ENCODE measurements around the gene COL4A2.

COL4A2 gene

DNA sequence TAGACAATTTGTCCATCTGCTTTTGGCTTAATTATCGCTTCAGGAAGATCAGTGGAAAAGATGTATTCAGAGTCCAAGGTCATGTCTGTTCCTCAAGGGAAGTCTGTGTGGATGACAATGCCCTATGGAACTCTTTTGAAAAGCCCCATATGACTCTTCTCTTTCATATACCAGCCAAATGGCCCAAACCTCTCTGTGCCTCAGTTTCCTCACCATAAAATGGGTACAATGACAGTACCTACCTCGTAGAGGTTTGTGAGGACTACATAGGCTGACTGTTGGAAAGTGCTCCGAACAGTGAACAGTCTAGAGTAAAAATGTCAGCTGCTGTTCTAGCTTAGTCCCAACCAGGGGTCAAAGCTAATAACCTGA is 104.6 kb downstream of the COL4A2 start:
- Histone ChIP-seq H3K27me3 (ENCODE audit: control insufficient read depth, insufficient read depth, low read length) (no peaks in the 10 kb centered on the region), H3K9ac (ENCODE audit: low read depth, low read length) (no peak overlapping the region)

DNA sequence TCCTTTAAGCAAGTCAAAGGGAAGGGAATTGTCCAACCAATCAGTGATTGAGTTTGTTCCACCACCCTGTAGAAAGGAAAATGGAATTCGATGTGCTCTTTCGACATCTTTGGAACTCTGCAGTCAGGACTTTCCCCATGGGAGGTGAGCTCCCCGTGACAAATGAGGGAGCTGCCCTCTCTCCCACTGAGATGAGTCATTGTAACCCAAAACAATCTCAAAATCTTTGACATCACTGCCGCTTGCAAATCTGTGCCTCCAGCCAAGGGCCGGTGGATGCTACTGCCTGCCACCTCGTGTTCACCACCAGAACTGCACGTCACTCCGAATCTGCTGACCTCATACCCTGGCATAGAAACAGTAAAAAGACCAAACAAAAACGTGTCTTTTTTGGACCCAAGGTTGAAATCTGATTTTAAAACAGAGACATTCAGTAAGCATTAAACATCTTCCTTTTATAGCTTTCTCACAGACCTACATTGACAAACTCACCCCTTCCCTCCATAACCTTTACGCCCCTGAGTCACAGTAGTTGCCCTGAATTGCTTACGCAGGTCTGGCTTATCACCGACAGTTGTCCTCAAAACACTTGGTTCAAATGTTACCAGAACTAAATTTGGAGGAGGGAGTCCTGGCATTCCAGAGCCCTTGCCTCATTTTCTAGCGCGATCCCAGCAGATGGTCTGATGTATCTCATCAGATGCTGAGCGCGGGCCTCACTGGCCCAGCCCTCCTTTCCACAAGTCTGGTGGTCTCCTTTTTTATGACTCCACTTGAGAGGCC is 105.2 kb downstream of the COL4A2 start:
- Histone ChIP-seq H3K9ac (ENCODE audit: low read depth, low read length) (no peak overlapping the region), H3K36me3 (ENCODE audit: control insufficient read depth, insufficient read depth, low read length) (peaks cover 3% of the 10 kb centered on the region), H3K27me3 (ENCODE audit: control insufficient read depth, insufficient read depth, low read length) (no peaks in the 10 kb centered on the region), H3K4me3 (ENCODE audit: low read depth, low read length) (no peak overlapping the region), H3K9me3 (ENCODE audit: control insufficient read depth, insufficient read depth, low read length) (no peaks in the 10 kb centered on the region), H3K4me1 (ENCODE audit: control insufficient read depth, insufficient read depth, low read length) (peaks cover 8% of the 10 kb centered on the region)

More for the DNA sequence above, 104.6 kb downstream of the COL4A2 start:
- H3K9me3 ChIP-seq (ENCODE audit: control insufficient read depth, insufficient read depth, low read length): no peaks in the 10 kb centered on the region
- H3K36me3 ChIP-seq (ENCODE audit: control insufficient read depth, insufficient read depth, low read length): peaks cover 3% of the 10 kb centered on the region
- no peak overlapping the region for H3K4me3 ChIP-seq (ENCODE audit: low read depth, low read length)
- H3K4me1 ChIP-seq (ENCODE audit: control insufficient read depth, insufficient read depth, low read length): peaks cover 10% of the 10 kb centered on the region

DNA sequence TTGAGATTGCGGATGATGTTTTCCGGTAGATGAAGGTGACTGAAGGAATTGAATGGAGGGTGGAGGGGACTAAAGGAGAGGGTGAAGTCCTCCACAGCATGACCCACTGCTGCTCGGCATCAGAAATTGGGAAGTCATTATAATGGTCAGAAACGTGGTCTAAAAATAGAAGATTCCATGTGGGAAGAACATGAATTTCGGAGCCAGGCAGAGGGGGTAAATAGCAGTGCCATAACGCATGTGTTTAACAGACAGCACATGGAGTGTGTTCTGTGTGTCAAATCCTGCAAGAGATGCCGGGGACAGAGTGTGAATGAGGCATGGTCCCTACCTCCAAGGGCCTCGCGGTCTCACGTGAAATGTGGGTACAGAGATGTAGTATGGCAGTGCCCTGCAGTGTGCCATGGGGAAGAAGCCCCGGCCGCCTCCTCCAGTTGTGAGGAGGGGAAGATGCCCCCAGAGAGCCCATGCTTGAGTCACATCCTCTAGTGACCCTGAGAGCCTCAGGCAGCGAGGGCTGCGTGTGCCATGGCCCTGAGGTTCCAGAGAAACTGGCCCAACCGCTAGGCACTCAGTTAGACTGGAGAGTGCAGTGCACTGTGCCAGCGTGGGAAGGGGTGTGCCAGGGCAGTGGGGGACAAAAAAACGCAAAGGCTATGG is 106.1 kb downstream of the COL4A2 start:
- peaks cover 3% of the 10 kb centered on the region for H3K36me3 ChIP-seq (ENCODE audit: control insufficient read depth, insufficient read depth, low read length)
- H3K4me1 ChIP-seq (ENCODE audit: control insufficient read depth, insufficient read depth, low read length): peaks cover 8% of the 10 kb centered on the region
- no peaks in the 10 kb centered on the region for H3K9me3 ChIP-seq (ENCODE audit: control insufficient read depth, insufficient read depth, low read length)
- no peaks in the 10 kb centered on the region for H3K27me3 ChIP-seq (ENCODE audit: control insufficient read depth, insufficient read depth, low read length)
- H3K4me3 ChIP-seq (ENCODE audit: low read depth, low read length): no peak overlapping the region
- H3K9ac ChIP-seq (ENCODE audit: low read depth, low read length): no peak overlapping the region

DNA sequence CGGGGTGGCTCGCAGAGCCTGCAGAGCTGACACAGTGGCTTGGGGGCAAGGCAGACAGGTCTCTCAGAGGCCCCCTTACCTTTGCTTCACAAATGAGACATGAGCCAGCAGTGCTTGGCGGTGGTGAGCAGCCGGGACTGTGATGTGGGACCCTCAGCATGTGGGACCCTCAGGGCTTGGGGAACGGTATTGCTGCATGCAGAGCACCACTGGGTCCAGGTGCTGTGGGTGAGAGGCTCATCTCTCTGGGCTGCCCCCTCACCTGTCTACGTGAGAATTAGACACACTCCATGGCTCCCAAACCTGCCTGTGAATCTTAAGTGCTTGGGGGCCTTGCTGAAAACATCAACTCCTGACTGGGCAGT is 106.6 kb downstream of the COL4A2 start:
- Histone ChIP-seq H3K4me1 (ENCODE audit: control insufficient read depth, insufficient read depth, low read length) (peaks cover 8% of the 10 kb centered on the region), H3K36me3 (ENCODE audit: control insufficient read depth, insufficient read depth, low read length) (peaks cover 3% of the 10 kb centered on the region), H3K9me3 (ENCODE audit: control insufficient read depth, insufficient read depth, low read length) (no peaks in the 10 kb centered on the region), H3K27me3 (ENCODE audit: control insufficient read depth, insufficient read depth, low read length) (no peaks in the 10 kb centered on the region), H3K4me3 (ENCODE audit: low read depth, low read length) (no peak overlapping the region), H3K9ac (ENCODE audit: low read depth, low read length) (no peak overlapping the region)

DNA sequence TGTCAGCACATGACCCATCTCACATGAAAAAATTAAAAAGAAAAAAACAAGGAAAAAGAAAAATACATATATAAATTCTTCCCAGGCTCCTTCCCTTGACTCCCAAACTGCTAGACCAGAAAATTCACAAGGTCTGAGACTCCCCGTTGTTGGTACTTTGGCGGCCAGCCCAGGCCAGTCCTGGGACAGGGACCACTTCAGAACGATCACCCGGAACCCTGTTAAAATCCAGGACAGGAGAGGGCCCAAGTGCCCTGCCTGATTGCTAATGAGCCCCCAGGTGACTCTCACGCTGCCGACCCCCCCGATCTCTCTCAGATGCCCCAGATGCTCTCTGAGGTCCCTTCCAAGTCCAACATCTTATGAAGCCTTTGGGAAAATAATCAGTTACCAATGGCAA is 107.2 kb downstream of the COL4A2 start:
- Histone ChIP-seq H3K9me3 (ENCODE audit: control insufficient read depth, insufficient read depth, low read length) (no peaks in the 10 kb centered on the region), H3K36me3 (ENCODE audit: control insufficient read depth, insufficient read depth, low read length) (peaks cover 2% of the 10 kb centered on the region), H3K4me1 (ENCODE audit: control insufficient read depth, insufficient read depth, low read length) (peaks cover 8% of the 10 kb centered on the region), H3K9ac (ENCODE audit: low read depth, low read length) (no peak overlapping the region), H3K4me3 (ENCODE audit: low read depth, low read length) (no peak overlapping the region), H3K27me3 (ENCODE audit: control insufficient read depth, insufficient read depth, low read length) (no peaks in the 10 kb centered on the region)

DNA sequence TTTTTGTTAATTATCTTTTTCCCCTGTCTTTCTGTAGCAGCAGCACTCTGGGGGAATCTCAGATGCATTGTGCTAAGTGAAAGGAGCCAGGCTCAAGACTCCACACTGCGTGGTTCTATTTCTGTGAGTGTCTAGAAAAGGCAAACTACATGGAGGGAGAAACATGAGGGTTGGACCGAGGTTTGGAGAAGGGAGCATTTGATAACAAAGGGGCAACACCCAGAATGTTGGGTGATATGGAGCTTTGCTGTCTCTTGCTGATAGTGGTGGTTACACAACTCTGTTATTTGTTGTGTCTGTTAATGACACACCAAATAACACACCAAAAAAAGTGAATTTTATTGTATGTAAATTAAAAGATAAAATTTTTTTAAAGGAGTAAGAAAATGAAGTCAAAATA is 107.8 kb downstream of the COL4A2 start:
- no peaks in the 10 kb centered on the region for H3K27me3 ChIP-seq (ENCODE audit: control insufficient read depth, insufficient read depth, low read length)
- H3K9me3 ChIP-seq (ENCODE audit: control insufficient read depth, insufficient read depth, low read length): no peaks in the 10 kb centered on the region
- no peak overlapping the region for H3K9ac ChIP-seq (ENCODE audit: low read depth, low read length)
- H3K4me1 ChIP-seq (ENCODE audit: control insufficient read depth, insufficient read depth, low read length): peaks cover 8% of the 10 kb centered on the region
- H3K36me3 ChIP-seq (ENCODE audit: control insufficient read depth, insufficient read depth, low read length): no peaks in the 10 kb centered on the region
- no peak overlapping the region for H3K4me3 ChIP-seq (ENCODE audit: low read depth, low read length)

DNA sequence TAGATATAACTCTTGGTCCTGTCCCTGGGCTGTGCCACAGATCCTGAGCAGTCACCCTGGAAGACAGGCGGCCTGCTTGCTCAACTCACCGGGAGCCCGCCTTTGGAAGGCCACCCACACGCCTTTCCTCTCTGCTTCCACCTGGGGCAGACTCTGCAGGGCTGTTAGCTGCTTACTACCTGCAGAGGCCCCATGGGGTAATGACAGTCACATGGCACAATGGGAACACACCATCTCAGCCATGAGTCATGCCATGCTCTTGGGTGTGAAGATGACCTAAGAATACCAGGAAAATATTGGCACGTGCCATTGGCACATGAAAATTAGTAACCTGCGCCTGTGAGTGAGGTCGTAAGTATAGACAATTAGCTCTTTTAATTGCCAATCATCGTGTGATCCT is 108.6 kb downstream of the COL4A2 start:
- H3K4me1 ChIP-seq (ENCODE audit: control insufficient read depth, insufficient read depth, low read length): peaks cover 8% of the 10 kb centered on the region
- no peak overlapping the region for H3K9ac ChIP-seq (ENCODE audit: low read depth, low read length)
- no peaks in the 10 kb centered on the region for H3K36me3 ChIP-seq (ENCODE audit: control insufficient read depth, insufficient read depth, low read length)
- H3K4me3 ChIP-seq (ENCODE audit: low read depth, low read length): no peak overlapping the region
- no peaks in the 10 kb centered on the region for H3K9me3 ChIP-seq (ENCODE audit: control insufficient read depth, insufficient read depth, low read length)
- H3K27me3 ChIP-seq (ENCODE audit: control insufficient read depth, insufficient read depth, low read length): no peaks in the 10 kb centered on the region

DNA sequence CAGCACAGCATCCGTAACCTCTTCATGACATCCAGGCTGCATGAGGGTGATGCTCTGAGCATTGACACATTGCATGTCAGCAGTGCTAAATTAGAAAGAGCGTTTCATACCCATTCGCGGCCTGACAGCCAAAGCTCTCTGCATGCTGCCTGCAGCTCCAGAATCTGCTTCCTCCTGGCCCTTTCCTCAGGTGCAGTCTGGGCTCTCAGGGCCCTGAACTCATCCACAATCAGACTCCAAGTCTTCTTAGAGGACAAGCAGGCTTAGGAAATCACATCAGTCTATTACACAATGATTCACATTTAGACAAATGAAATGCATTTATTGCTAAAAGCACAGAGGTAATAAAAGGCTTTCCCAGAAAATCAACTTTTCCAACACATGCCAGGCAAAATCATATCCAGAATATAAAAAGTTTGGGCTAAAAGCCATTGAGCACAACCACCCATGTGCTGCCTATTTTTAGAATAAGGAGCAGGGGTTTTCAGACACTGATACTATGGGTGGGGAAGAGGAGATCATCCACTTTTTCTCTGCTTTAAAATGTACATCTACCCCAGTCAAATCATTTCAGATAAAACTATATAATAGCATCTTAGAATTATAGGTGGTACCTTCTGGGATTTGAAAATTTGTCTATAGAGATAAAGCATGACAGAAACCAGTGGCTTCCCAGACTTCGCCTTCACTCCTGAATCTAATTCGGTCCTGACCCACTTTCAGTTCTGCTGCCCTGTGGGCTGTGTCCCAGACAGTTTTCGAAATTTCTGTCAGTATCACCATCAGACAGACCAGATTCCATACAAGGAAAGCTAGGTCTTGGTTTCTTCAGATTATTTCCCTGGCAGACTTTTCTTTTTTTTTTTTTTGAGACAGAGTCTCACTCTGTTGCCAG is 109.3 kb downstream of the COL4A2 start:
- Histone ChIP-seq H3K9me3 (ENCODE audit: control insufficient read depth, insufficient read depth, low read length) (no peaks in the 10 kb centered on the region), H3K4me1 (ENCODE audit: control insufficient read depth, insufficient read depth, low read length) (peaks cover 8% of the 10 kb centered on the region), H3K36me3 (ENCODE audit: control insufficient read depth, insufficient read depth, low read length) (no peaks in the 10 kb centered on the region), H3K9ac (ENCODE audit: low read depth, low read length) (no peak overlapping the region), H3K4me3 (ENCODE audit: low read depth, low read length) (no peak overlapping the region), H3K27me3 (ENCODE audit: control insufficient read depth, insufficient read depth, low read length) (no peaks in the 10 kb centered on the region)

DNA sequence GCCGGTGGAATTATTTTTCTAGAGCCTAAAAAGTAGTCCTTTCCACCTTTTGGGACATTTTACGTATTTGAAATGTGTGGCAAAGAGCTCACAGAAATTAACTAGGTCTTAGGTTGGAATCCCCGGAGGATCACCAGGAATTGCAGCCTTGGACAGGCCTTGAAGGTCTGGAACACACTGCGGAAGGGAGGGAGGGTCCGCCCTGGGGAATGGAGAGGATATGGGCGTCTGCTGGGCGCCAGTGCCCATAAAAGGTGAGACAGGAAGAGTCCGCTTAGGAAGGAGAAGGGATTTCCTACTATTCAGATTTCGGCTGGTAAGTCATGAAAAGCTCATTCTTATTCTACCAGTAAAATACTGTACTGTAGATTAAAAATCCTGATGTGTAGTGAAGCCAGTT is 111.9 kb downstream of the COL4A2 start:
- Histone ChIP-seq H3K9ac (ENCODE audit: low read depth, low read length) (no peak overlapping the region), H3K9me3 (ENCODE audit: control insufficient read depth, insufficient read depth, low read length) (no peaks in the 10 kb centered on the region), H3K27me3 (ENCODE audit: control insufficient read depth, insufficient read depth, low read length) (no peaks in the 10 kb centered on the region), H3K36me3 (ENCODE audit: control insufficient read depth, insufficient read depth, low read length) (no peaks in the 10 kb centered on the region), H3K4me1 (ENCODE audit: control insufficient read depth, insufficient read depth, low read length) (peaks cover 2% of the 10 kb centered on the region), H3K4me3 (ENCODE audit: low read depth, low read length) (no peak overlapping the region)

DNA sequence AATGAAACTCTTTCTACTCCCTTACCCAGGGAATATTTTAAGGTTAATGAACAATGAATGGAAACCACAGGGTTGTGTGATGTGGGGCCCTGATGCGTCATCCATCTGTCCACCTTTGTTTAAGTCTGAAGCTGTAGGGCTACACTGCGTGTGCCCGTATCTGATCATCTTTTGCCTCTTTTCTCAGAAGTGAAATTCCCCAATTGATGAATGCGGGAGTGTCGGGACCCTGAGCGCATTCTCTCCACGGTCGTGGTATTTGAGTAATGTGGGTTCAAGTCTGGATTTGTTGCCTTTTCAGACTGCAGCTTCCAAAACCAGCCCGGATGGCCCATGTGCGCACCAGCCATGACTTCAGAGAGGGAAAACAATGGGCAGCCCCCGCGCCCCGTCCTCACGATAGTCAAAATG is 112.3 kb downstream of the COL4A2 start:
- Histone ChIP-seq H3K9ac (ENCODE audit: low read depth, low read length) (no peak overlapping the region), H3K4me1 (ENCODE audit: control insufficient read depth, insufficient read depth, low read length) (peaks cover 2% of the 10 kb centered on the region), H3K27me3 (ENCODE audit: control insufficient read depth, insufficient read depth, low read length) (no peaks in the 10 kb centered on the region), H3K36me3 (ENCODE audit: control insufficient read depth, insufficient read depth, low read length) (no peaks in the 10 kb centered on the region), H3K9me3 (ENCODE audit: control insufficient read depth, insufficient read depth, low read length) (no peaks in the 10 kb centered on the region), H3K4me3 (ENCODE audit: low read depth, low read length) (no peak overlapping the region)

DNA sequence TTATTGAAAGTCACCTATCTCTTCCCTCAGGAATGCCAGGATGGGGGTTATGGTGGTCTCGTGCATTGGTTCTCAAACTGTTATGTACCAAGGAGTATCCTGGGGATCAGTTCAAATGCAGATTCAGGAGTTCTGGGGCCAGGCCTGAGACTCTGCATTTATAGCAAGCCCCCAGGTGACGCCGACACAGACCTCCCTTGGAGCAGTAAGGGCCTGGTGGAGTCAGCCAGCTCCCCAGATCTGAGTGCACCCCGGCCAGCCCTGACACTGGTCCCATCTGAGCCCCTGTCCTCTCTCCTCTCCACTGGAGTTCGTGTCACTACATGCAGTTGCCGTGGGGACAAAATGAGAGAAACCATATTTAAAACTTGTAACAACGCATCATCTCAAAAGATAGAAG is 112.9 kb downstream of the COL4A2 start:
- no peak overlapping the region for H3K4me3 ChIP-seq (ENCODE audit: low read depth, low read length)
- H3K9ac ChIP-seq (ENCODE audit: low read depth, low read length): no peak overlapping the region
- H3K9me3 ChIP-seq (ENCODE audit: control insufficient read depth, insufficient read depth, low read length): no peaks in the 10 kb centered on the region
- H3K27me3 ChIP-seq (ENCODE audit: control insufficient read depth, insufficient read depth, low read length): no peaks in the 10 kb centered on the region
- no peaks in the 10 kb centered on the region for H3K36me3 ChIP-seq (ENCODE audit: control insufficient read depth, insufficient read depth, low read length)
- H3K4me1 ChIP-seq (ENCODE audit: control insufficient read depth, insufficient read depth, low read length): peaks cover 2% of the 10 kb centered on the region

All from iPS-15b (cell line).